Mucosa of gallbladder (tissue), 1 donor: ENCODE results near the gene CFAP73. TPM values are rescaled to one million over a fixed set of nuclear protein-coding genes. Genes with fewer than 3 reads are reported as not detected.
A peak's percentile ranks its signal among the peaks of the same experiment; 100 is the strongest.
"Not testable (repeated sequence)": the region's sequence is repeated elsewhere in the genome, so short reads cannot be mapped to it uniquely, and the experiment has no call there.

Source experiments
- DNase-seq: peaks from one replicate; pipeline ENCODE4 v3.0.0-alpha.2; 2020; ENCODE audit warnings: low spot score
- total RNA-seq: library from RNA; stranded (reverse); gene quantifications from one replicate; pipeline ENCODE4 v1.2.1, GENCODE V29; 2021
- donor health status: DM: no; HTN: no; CAD: no.

Gene CFAP73
- not detected for total RNA-seq

- peak; percentile 50 for DNase-seq
Observed at GRCh38 chr12:113149361-113150150, at the start of gene CFAP73. Gene CFAP73, plus strand, starts transcription at chr12:113149724. Its CDS starts 134 bp downstream, at chr12:113149858.

GRCh38 chr12:113099764-113100163 is 49.8 kb upstream of the CFAP73 start:
- no peak for DNase-seq

GRCh38 chr12:113101751-113102150 is 47.8 kb upstream of the CFAP73 start:
- no peak for DNase-seq

- DNase-seq: no peak
Observed at GRCh38 chr12:113102811-113103210, 46.7 kb upstream of the CFAP73 start.

GRCh38 chr12:113103756-113104450 is 45.6 kb upstream of the CFAP73 start:
- no peak for DNase-seq

GRCh38 chr12:113104953-113105510 is 44.5 kb upstream of the CFAP73 start:
- DNase-seq: no peak

GRCh38 chr12:113105606-113106271 is 43.8 kb upstream of the CFAP73 start:
- no peak for DNase-seq

- no peak for DNase-seq
Observed at GRCh38 chr12:113106361-113106760, 43.2 kb upstream of the CFAP73 start.

- no peak for DNase-seq
Observed at GRCh38 chr12:113108308-113108707, 41.2 kb upstream of the CFAP73 start.

- no peak for DNase-seq
Observed at GRCh38 chr12:113109360-113109759, 40.2 kb upstream of the CFAP73 start.

GRCh38 chr12:113109872-113110599 is 39.5 kb upstream of the CFAP73 start:
- DNase-seq: no peak

- DNase-seq: no peak
Observed at GRCh38 chr12:113111247-113111646, 38.3 kb upstream of the CFAP73 start.

- no peak for DNase-seq
Observed at GRCh38 chr12:113112043-113112899, 37.3 kb upstream of the CFAP73 start.

GRCh38 chr12:113113397-113113796 is 36.1 kb upstream of the CFAP73 start:
- no peak for DNase-seq

GRCh38 chr12:113114447-113115178 is 34.9 kb upstream of the CFAP73 start:
- no peak for DNase-seq

- no peak for DNase-seq
Observed at GRCh38 chr12:113115455-113116126, 33.9 kb upstream of the CFAP73 start.

GRCh38 chr12:113116875-113117274 is 32.6 kb upstream of the CFAP73 start:
- DNase-seq: no peak

GRCh38 chr12:113117684-113118083 is 31.8 kb upstream of the CFAP73 start:
- not testable (repeated sequence) for DNase-seq

- no peak for DNase-seq
Observed at GRCh38 chr12:113118142-113118541, 31.4 kb upstream of the CFAP73 start.
